NB4 (cell line): Measurements from ENCODE around the gene B9D2.
A peak's percentile ranks its signal among the peaks of the same experiment; 100 is the strongest.
"Not testable (repeated sequence)": the region's sequence is repeated elsewhere in the genome, so short reads cannot be mapped to it uniquely, and the experiment has no call there.

ENCODE experiments used
- DNase-seq: peaks from one replicate; pipeline ENCODE4 v3.0.0; 2010; ENCODE audit warnings: low read depth
- H3K4me3 ChIP-seq: one replicate; pipeline ENCODE4 v1.5.1; 2011; ENCODE audit warnings: mild to moderate bottlenecking, low read depth, low read length, moderate library complexity
- MYC ChIP-seq: IDR thresholded peaks from 2 replicates; pipeline ENCODE4 v1.6.1; 2011; ENCODE audit warnings: low read depth, low read length
- POLR2A ChIP-seq: IDR thresholded peaks from 2 replicates; pipeline ENCODE4 v1.6.1; 2011; ENCODE audit warnings: mild to moderate bottlenecking; ENCODE audit not compliant: insufficient read length; ENCODE audit errors: extremely low read depth
- TF ChIP-seq, protein P1 (sequence below): IDR thresholded peaks from 2 replicates; pipeline ENCODE4 v1.6.1; 2011; ENCODE audit warnings: low read depth, low read length
- TF ChIP-seq, protein P2 (sequence below): IDR thresholded peaks from one replicate; pipeline ENCODE4 v1.5.1; 2012; ENCODE audit warnings: low read depth, low read length

Gene B9D2

DNA sequence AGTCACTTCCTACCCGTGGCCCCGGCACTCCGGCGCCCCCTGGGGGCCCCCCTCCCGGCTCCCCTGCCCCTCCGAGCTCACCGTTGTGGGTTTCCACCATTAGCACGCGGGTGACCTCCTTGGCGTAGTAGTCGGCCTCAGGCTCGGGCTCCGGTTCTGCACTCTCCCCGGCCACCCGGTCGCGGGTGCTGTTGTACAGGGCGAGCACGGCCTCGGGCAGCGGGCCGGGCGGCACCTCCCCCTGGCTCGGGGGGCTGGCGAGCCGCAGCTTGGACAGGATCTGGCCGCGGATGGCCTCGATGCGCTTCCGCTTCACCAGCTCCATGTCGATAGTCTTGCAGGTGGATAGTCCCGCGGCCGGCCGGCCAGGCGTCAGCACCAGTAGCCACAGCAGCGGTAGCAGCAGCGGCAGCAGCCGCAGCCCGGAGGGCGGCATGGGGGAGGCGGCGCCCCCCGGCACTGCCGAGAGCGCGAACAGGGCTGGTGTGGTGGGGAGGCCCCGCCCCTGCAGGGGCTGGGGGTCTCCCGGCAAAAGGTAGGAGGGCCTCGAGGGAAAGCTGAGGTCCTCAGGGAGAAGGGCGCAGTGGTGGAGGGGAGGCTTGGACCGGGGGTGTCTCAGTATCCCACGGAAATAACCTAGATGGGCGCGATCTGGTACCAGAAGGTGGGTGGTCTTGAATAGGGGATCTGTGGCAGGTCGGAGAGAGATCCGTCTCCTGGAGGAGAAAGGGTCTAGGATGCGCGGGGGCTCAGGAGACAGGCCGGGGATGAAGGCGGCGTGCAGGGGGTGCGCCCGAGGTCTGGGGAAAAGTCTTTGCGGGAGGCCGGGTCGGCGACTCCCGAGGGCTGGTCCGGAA is 11.1 kb downstream of the B9D2 start:
- peak; percentile 61; the same call in 1 of the 2 replicates for TF ChIP-seq MYC
- TF ChIP-seq, protein P1, sequence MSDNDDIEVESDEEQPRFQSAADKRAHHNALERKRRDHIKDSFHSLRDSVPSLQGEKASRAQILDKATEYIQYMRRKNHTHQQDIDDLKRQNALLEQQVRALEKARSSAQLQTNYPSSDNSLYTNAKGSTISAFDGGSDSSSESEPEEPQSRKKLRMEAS, result no peak
- TF ChIP-seq POLR2A, result no peak
- TF ChIP-seq, protein P2, sequence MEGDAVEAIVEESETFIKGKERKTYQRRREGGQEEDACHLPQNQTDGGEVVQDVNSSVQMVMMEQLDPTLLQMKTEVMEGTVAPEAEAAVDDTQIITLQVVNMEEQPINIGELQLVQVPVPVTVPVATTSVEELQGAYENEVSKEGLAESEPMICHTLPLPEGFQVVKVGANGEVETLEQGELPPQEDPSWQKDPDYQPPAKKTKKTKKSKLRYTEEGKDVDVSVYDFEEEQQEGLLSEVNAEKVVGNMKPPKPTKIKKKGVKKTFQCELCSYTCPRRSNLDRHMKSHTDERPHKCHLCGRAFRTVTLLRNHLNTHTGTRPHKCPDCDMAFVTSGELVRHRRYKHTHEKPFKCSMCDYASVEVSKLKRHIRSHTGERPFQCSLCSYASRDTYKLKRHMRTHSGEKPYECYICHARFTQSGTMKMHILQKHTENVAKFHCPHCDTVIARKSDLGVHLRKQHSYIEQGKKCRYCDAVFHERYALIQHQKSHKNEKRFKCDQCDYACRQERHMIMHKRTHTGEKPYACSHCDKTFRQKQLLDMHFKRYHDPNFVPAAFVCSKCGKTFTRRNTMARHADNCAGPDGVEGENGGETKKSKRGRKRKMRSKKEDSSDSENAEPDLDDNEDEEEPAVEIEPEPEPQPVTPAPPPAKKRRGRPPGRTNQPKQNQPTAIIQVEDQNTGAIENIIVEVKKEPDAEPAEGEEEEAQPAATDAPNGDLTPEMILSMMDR, result peak; percentile 49
- peak; percentile 74 for DNase-seq
- peak overlapping the region; percentile 79 for H3K4me3 ChIP-seq

DNA sequence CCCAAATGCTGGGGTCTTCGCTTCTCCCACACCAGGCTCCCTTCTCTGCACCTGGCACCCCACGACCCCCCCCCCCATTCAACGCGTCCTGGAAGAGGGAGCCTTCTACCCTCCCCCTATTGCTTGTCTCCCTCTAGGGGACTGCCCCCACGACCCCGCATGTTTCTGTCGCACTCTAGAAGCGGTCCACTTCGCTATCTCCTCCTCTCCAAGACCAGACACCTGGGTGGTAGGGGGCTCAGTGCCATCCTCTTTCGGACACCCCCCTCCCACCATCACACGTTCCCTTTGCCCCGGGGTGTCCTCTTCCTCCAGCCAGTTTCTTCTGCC is 11.7 kb downstream of the B9D2 start:
- TF ChIP-seq, protein P1, result no peak
- TF ChIP-seq, protein P2, result no peak
- TF ChIP-seq MYC (no peak), POLR2A (no peak)
- H3K4me3 ChIP-seq, result peak overlapping the region; percentile 79

DNA sequence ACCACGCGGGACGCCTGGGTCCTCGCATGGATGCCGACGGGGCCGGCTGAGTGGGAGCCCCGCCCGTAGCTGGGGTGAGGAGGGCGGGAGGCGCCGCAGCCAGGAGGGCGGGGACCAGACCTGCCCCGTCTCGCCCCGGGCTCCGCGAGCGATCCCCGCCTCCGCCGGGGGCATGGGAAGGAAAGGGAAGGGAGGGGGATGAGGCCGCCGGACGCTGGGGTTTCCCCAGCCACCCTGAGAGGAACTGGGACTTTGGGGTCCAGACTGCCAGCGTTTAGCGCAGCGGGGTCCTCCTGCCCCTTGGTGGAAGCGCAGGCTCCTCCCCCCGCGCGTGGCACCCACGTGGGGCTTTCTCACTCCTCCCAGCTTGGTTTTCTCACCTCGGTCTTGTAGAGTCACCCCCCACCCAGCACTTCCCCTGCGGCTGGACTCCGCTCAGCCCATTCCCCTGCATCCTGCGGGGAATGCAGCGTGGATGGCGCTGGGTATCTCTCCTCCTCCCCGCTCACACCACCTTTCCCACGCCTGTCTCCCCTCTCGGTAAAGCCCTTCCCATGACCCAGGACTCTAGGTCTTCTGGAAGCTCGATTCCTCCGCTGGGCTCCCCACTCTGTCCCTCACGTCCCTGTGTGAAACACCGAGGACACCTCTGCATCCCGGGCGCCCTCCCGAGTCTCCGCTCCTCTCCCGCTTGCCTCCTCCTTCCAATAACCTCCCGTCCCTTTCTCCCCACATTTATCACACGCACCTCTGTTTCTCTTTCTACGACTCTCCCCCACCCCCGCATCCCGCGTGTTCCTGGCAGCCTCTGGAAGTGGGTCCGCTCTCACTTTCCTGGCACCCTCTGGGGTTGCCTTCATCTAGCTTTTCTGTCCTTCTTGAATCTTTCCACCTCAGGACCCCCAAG is 12.4 kb downstream of the B9D2 start:
- peak overlapping the region; percentile 79 for H3K4me3 ChIP-seq
- DNase-seq, result peak; percentile 62
- TF ChIP-seq POLR2A (no peak), MYC (no peak)
- TF ChIP-seq, protein P1, result peak; percentile 63; the same call in 1 of the 2 replicates
- TF ChIP-seq, protein P2, result no peak

More for the DNA sequence above, 11.7 kb downstream of the B9D2 start:
- DNase-seq, result no peak

DNA sequence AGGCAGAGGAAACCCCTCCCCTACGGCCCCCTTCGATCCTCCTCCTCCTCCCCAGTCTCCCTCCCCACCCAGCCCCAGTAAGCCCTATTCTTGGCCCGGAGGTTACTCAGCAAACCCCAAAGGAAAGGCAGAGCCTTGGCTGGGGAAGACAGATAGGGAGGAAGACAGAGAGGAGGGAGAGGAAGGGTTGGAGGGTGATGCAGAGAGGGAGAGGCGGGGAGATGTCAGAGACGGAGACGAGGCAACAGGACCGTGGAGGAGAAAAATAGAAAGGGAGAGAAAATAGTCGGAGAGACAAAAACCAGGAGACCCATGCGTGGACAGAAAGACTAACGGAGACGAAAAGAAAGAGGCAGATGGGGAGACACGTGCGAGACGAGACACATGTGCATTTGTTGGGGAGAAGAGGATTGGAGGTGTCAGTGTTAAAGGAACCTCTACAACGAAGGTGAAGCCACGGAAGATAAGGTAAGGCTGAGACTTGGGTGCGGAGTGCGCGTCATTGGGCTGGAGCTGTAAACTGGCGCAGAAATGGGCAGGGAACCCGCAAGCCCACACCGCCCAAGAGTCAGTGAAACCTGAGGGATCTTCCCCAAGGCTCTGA is 13.1 kb downstream of the B9D2 start:
- H3K4me3 ChIP-seq, result peak overlapping the region; percentile 79
- TF ChIP-seq, protein P2, result no peak
- TF ChIP-seq MYC, result no peak
- TF ChIP-seq, protein P1, result no peak
- TF ChIP-seq POLR2A, result no peak
- no peak for DNase-seq

DNA sequence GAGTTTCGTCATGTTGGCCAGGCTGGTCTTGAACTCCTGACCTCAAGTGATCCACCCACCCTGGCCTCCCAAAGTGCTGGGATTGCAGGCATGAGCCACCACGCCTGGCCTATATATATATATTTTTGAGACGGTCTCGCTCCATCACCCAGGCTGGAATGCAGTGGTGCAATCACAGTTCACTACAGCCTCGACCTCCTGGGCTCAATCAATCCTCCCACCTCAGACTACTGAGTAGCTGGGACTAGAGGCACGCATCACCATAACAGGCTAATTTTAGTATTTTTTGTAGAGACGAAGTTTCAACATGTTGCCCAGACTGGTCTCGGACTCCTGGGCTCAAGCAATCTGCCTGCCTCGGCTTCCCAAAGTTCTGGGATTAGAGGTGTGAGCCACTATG is 17.0 kb downstream of the B9D2 start:
- not testable (repeated sequence) for DNase-seq, H3K4me3 ChIP-seq

DNA sequence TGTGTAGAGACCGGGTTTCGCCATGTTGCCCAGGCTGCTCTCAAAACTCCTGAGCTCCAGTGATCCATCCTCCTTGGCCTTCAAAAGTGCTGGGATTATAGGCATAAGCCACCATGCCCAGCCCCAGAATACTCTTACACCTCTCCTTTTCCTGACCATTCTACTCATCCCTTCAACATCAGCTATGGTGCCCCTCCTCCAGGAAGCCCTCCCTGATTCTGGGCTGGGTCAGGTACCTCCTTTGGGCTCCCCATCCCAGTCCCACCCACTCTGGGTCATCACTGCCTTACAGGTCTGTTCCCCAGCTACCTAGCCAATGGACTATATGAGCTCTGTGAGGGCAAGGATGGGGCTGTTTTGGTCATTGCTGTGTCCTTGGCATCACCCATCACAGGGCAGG is 19.8 kb downstream of the B9D2 start:
- H3K4me3 ChIP-seq, result no peak overlapping the region
- DNase-seq, result no peak
- TF ChIP-seq, protein P1, result no peak
- TF ChIP-seq MYC, result no peak
